PFSK-1 (cell line): ENCODE results near the gene SIPA1L3.

Source experiments
- FOXP2 ChIP-seq: optimal IDR thresholded peaks from 2 replicates; pipeline ENCODE3; 2011; ENCODE audit warnings: borderline replicate concordance, control low read depth, inconsistent platforms; ENCODE audit not compliant: insufficient read depth; ENCODE audit errors: extremely low read length, extremely low read depth
- POLR2AphosphoS5 ChIP-seq: IDR thresholded peaks from 2 replicates; pipeline ENCODE4 v1.6.1; 2012; ENCODE audit warnings: low read depth, mild to moderate bottlenecking, control low read depth, low read length, moderate library complexity
- REST ChIP-seq, 2 experiments: IDR thresholded peaks; 2 replicates each; pipeline versions ENCODE4 v1.6.1 to v1.8.0; 2011 to 2012; ENCODE audit warnings: low read depth in 2 of 2, low read length in 2 of 2, control low read depth in 1 of 2, inconsistent platforms in 1 of 2, mild to moderate bottlenecking in 1 of 2, moderate library complexity in 1 of 2; ENCODE audit not compliant: insufficient read depth in 1 of 2
- SIN3A ChIP-seq: IDR thresholded peaks from 2 replicates; pipeline ENCODE4 v1.6.1; 2012; ENCODE audit warnings: mild to moderate bottlenecking, low read length, moderate library complexity, borderline replicate concordance; ENCODE audit not compliant: insufficient read depth
- TAF1 ChIP-seq: IDR thresholded peaks from 2 replicates; pipeline ENCODE4 v1.6.1; 2012; ENCODE audit warnings: low read length, control low read depth, borderline replicate concordance; ENCODE audit not compliant: insufficient read depth

GRCh38 chr19:38079926-38080380 is 172.9 kb downstream of the SIPA1L3 start:
- TF ChIP-seq REST (IDR thresholded peaks at IDR 0.05; ENCODE audit: insufficient read depth in 1 of 2, low read depth in 2 of 2, low read length in 2 of 2) (no peak), POLR2AphosphoS5 (no peak), TAF1 (no peak), SIN3A (peak; percentile 63; the same call in 1 of the 2 replicates), FOXP2 (no peak)
